Testis (tissue), 3 donors: ENCODE results near the gene NRCAM. TPM values are rescaled to one million over a fixed set of nuclear protein-coding genes. Genes with fewer than 3 reads are reported as not detected.

Source experiments
- DNase-seq: peaks from one replicate; pipeline ENCODE4 v3.0.0-alpha.2; 2019
- H3K27ac ChIP-seq, 2 donors: fragments of 200-600 bp; sonication (generic); one replicate each; pipeline ENCODE4 v1.5.1; 2019
- H3K27me3 ChIP-seq: fragments of 200-600 bp; sonication (generic); one replicate; pipeline ENCODE4 v1.5.1; 2019
- H3K36me3 ChIP-seq: fragments of 200-600 bp; sonication (generic); one replicate; pipeline ENCODE4 v1.5.1; 2017; ENCODE audit warnings: low read depth; ENCODE audit errors: missing control alignments
- H3K4me1 ChIP-seq: fragments of 200-600 bp; sonication (generic); one replicate; pipeline ENCODE4 v1.5.1; 2019
- H3K4me3 ChIP-seq, 2 donors: fragments of 200-600 bp; sonication (generic); one replicate each; pipeline ENCODE4 v1.5.1; 2017 to 2019
- H3K9me3 ChIP-seq: fragments of 200-600 bp; sonication (generic); one replicate; pipeline ENCODE4 v1.5.1; 2017
- CTCF ChIP-seq, 3 experiments: fragments of 450-650 bp in 2 of 3; fragments of 200-600 bp in 1 of 3; sonication (generic) in 1 of 3; IDR thresholded peaks; one replicate each; pipeline ENCODE4 v1.5.1; 2016 to 2019; ENCODE audit warnings: antibody characterized with exemption in 3 of 3, mild to moderate bottlenecking in 2 of 3, moderate library complexity in 1 of 3
- POLR2A ChIP-seq: fragments of 450-650 bp; IDR thresholded peaks from one replicate; pipeline ENCODE4 v1.6.1; 2017; ENCODE audit warnings: antibody characterized with exemption, mild to moderate bottlenecking, moderate library complexity
- WGBS, 2 donors: methylation state at CpG; one replicate each; pipeline ENCODE4 v1.1.5; 2018; 5-methylcytosine and 5-hydroxymethylcytosine counted together
- intact Hi-C: fragments of 100-400 bp; cut with DNase I; formaldehyde crosslinking; loops from one replicate; pipeline ENCODE4 v1.15.1; 2023; ENCODE audit warnings: low total_unique reads
- polyA plus RNA-seq: library from polyadenylated mRNA; stranded (reverse); fragments of 350-450 nt; fragmentation: Illumina TruSeq; extraction: RNeasy Lipid Tissue Mini Kit (QIAGEN cat#74804); gene quantifications from one replicate; pipeline ENCODE4 v1.2.3, GENCODE V29; 2014; ENCODE audit warnings: low read depth, low replicate concordance; ENCODE audit not compliant: insufficient read depth
- total RNA-seq, 2 donors: library from RNA; depleted of rRNA; stranded (reverse); fragments of >200 nt; gene quantifications; one replicate each; pipeline ENCODE4 v1.2.3, GENCODE V29; 2016

Gene NRCAM
- total and polyA plus RNA-seq, 3 donors from 2014 or later = 7.4 to 11.4 (median 7.6) TPM

- Histone ChIP-seq H3K27ac (no peak overlapping the region), H3K4me3 (no peak overlapping the region), H3K4me1 (no peaks in the 10 kb centered on the region), H3K36me3 (no peaks in the 10 kb centered on the region), H3K9me3 (no peaks in the 10 kb centered on the region), H3K27me3 (no peaks in the 10 kb centered on the region)
- intact Hi-C loops = no loop called here
- no peak for DNase-seq
- TF ChIP-seq POLR2A (no peak), CTCF (IDR thresholded peaks at IDR 0.05) (no peak)
- WGBS, 2 donors = 63 to 65% methylated on average over 6 of the region's 6 CpGs
These were observed 313.5 kb downstream of the NRCAM start for GRCh38 chr7:108142675-108143259.

DNA sequence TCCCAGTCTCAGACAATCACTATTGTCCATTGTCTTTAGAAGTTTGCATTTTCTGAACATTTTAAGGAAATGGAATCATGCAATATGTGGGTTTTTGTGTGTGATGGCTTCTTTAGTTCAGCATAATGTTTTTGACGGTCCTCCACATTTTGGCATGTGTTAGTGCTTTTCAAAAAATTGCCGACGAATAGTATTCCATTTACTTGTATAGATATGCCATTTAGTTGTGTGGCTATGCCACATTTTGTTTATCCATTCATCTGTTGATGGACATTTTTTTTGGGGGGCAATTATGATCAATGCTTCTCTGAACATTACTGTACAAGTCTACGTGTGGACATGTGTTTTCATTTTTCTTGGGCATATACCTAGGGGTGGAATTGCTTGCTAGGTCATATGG is 314.1 kb downstream of the NRCAM start:
- intact Hi-C loops = no loop called here
- DNase-seq = no peak
- 91 to 94% methylated on average over 4 of the region's 4 CpGs for WGBS, 2 donors

DNA sequence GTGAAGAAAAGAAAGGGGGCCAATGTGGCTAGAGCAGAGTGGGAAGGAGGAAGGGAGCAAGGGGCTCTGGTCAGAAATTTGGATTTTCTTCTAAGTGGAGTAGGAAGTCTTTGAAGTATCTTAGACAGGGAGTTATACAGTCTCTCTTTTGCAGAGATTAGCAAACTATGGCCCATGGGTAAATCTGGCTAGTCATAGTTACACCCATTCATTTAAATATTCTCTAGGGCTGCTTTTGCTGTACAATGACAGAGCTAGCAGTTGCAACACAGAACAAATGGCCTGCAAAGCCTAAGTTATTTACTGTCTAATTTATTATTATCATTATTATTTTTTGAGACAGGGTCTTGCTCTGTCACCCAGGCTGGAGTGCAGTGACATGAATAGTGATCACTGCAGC is 315.6 kb downstream of the NRCAM start:
- H3K27ac ChIP-seq = no peak overlapping the region
- intact Hi-C loops = no loop called here
- H3K36me3 ChIP-seq = no peaks in the 10 kb centered on the region
- H3K27me3 ChIP-seq = no peaks in the 10 kb centered on the region
- H3K9me3 ChIP-seq = no peaks in the 10 kb centered on the region
- TF ChIP-seq CTCF (IDR thresholded peaks at IDR 0.05) (no peak), POLR2A (no peak)
- no peaks in the 10 kb centered on the region for H3K4me1 ChIP-seq
- H3K4me3 ChIP-seq = no peak overlapping the region
- no peak for DNase-seq

More for the DNA sequence above, 314.1 kb downstream of the NRCAM start:
- TF ChIP-seq POLR2A (no peak), CTCF (IDR thresholded peaks at IDR 0.05) (no peak)
- Histone ChIP-seq H3K36me3 (no peaks in the 10 kb centered on the region), H3K27ac (no peak overlapping the region), H3K4me1 (no peaks in the 10 kb centered on the region), H3K27me3 (no peaks in the 10 kb centered on the region), H3K9me3 (no peaks in the 10 kb centered on the region), H3K4me3 (no peak overlapping the region)

GRCh38 chr7:108138911-108139310 is 317.3 kb downstream of the NRCAM start:
- H3K4me3 ChIP-seq = no peak overlapping the region
- intact Hi-C loops = no loop called here
- H3K36me3 ChIP-seq = no peaks in the 10 kb centered on the region
- H3K27me3 ChIP-seq = no peaks in the 10 kb centered on the region
- no peaks in the 10 kb centered on the region for H3K4me1 ChIP-seq
- no peaks in the 10 kb centered on the region for H3K9me3 ChIP-seq
- H3K27ac ChIP-seq = no peak overlapping the region
- TF ChIP-seq POLR2A (no peak), CTCF (IDR thresholded peaks at IDR 0.05) (no peak)
- DNase-seq = no peak

- no peak overlapping the region for H3K27ac ChIP-seq
- H3K9me3 ChIP-seq = no peaks in the 10 kb centered on the region
- TF ChIP-seq CTCF (IDR thresholded peaks at IDR 0.05) = no peak
- no peak for TF ChIP-seq POLR2A
- H3K36me3 ChIP-seq = no peaks in the 10 kb centered on the region
- DNase-seq = no peak
- no peaks in the 10 kb centered on the region for H3K4me1 ChIP-seq
- intact Hi-C loops = no loop called here
- 85 to 90% methylated on average over 4 of the region's 4 CpGs for WGBS, 2 donors
- no peaks in the 10 kb centered on the region for H3K27me3 ChIP-seq
- H3K4me3 ChIP-seq = no peak overlapping the region
These were observed 318.2 kb downstream of the NRCAM start for GRCh38 chr7:108137993-108138392.
